22Rv1 (cell line): ENCODE data around the gene BRAF.
"Not testable (repeated sequence)": the region's sequence is repeated elsewhere in the genome, so short reads cannot be mapped to it uniquely, and the experiment has no call there.

Experiments
- H3K27ac ChIP-seq: fragments of 450-650 bp; 2 replicates; pipeline ENCODE4 v1.5.1; 2017
- CTCF ChIP-seq: fragments of 450-650 bp; IDR thresholded peaks from 2 replicates; pipeline ENCODE4 v1.5.1; 2017; ENCODE audit warnings: mild to moderate bottlenecking
- ZFX ChIP-seq: fragments of 450-650 bp; IDR thresholded peaks from 2 replicates; pipeline ENCODE4 v1.6.1; 2017; ENCODE audit warnings: antibody characterized with exemption, borderline replicate concordance

The BRAF gene

GRCh38 chr7:140719721-140720120, 205.0 kb downstream of the BRAF start:
- no peak for TF ChIP-seq CTCF
- TF ChIP-seq ZFX = no peak

GRCh38 chr7:140714331-140715040, 210.2 kb downstream of the BRAF start:
- TF ChIP-seq ZFX (no peak), CTCF (no peak)
- no peak overlapping the region for H3K27ac ChIP-seq

More at GRCh38 chr7:140719721-140720120, 205.0 kb downstream of the BRAF start:
- H3K27ac ChIP-seq = no peak overlapping the region

GRCh38 chr7:140712392-140712791, 212.3 kb downstream of the BRAF start:
- H3K27ac ChIP-seq = not testable (repeated sequence)

- H3K27ac ChIP-seq = not testable (repeated sequence)
Measured at GRCh38 chr7:140708764-140709163, 216.0 kb downstream of the BRAF start.

- H3K27ac ChIP-seq = no peak overlapping the region
- TF ChIP-seq ZFX = no peak
- no peak for TF ChIP-seq CTCF
Measured at GRCh38 chr7:140707132-140707531, 217.6 kb downstream of the BRAF start.

- H3K27ac ChIP-seq = no peak overlapping the region
- TF ChIP-seq CTCF = no peak
Measured at GRCh38 chr7:140704205-140704604, 220.5 kb downstream of the BRAF start.

- no peak overlapping the region for H3K27ac ChIP-seq
- no peak for TF ChIP-seq ZFX
- no peak for TF ChIP-seq CTCF
Measured at GRCh38 chr7:140702774-140703173, 222.0 kb downstream of the BRAF start.

GRCh38 chr7:140698477-140698876, 226.3 kb downstream of the BRAF start:
- no peak for TF ChIP-seq ZFX
- no peak for TF ChIP-seq CTCF
- H3K27ac ChIP-seq = no peak overlapping the region
